HAP-1 (cell line): ENCODE data around the gene ZNF106.
A peak's percentile ranks its signal among the peaks of the same experiment; 100 is the strongest.

Source experiments
- DNase-seq, 2 experiments: peaks; one replicate each; pipeline ENCODE4 v3.0.0-alpha.2; 2016 to 2020; ENCODE audit warnings: low spot score in 2 of 2
- H3K27me3 ChIP-seq: fragments of 250-450 bp; sonication (Bioruptor Pico); 2 replicates; pipeline ENCODE4 v1.5.1; 2020; ENCODE audit warnings: low read depth, mild to moderate bottlenecking, moderate library complexity
- H3K36me3 ChIP-seq: fragments of 250-450 bp; sonication (Bioruptor Pico); replicated peaks from 2 replicates; pipeline ENCODE4 v1.5.1; 2020; ENCODE audit warnings: mild to moderate bottlenecking
- H3K4me1 ChIP-seq: fragments of 250-450 bp; sonication (Bioruptor Pico); 2 replicates; pipeline ENCODE4 v1.5.1; 2020; ENCODE audit warnings: mild to moderate bottlenecking
- H3K4me3 ChIP-seq: fragments of 250-450 bp; sonication (Bioruptor Pico); 2 replicates; pipeline ENCODE4 v1.5.1; 2020; ENCODE audit warnings: mild to moderate bottlenecking, moderate library complexity
- H3K9me3 ChIP-seq: fragments of 250-450 bp; sonication (Bioruptor Pico); 2 replicates; pipeline ENCODE4 v1.5.1; 2020; ENCODE audit warnings: mild to moderate bottlenecking, moderate library complexity
- in situ Hi-C: fragments of 300-500 bp; cut with MboI; formaldehyde crosslinking; loops from 3 replicates; pipeline ENCODE4 v1.14.3; 2020; ENCODE audit warnings: low sequenced_read_pairs, inconsistent platforms, mixed read lengths

The ZNF106 gene

GRCh38 chr15:42408178-42408577 lies 82.8 kb downstream of the ZNF106 start:
- Histone ChIP-seq H3K27me3 (no peaks in the 10 kb centered on the region), H3K4me1 (no peaks in the 10 kb centered on the region), H3K9me3 (no peaks in the 10 kb centered on the region), H3K36me3 (0 out of 2 replicates have a peak, but pooled peaks cover 3% of the 10 kb centered on the region), H3K4me3 (no peak overlapping the region)
- DNase-seq = no peak
- in situ Hi-C loops = no loop called here

- H3K27me3 ChIP-seq = no peaks in the 10 kb centered on the region
- in situ Hi-C loops = no loop called here
- DNase-seq = no peak
- H3K36me3 ChIP-seq = no peaks in the 10 kb centered on the region
- no peaks in the 10 kb centered on the region for H3K4me1 ChIP-seq
- no peaks in the 10 kb centered on the region for H3K9me3 ChIP-seq
- no peak overlapping the region for H3K4me3 ChIP-seq
Observed at GRCh38 chr15:42405863-42406482, 85.0 kb downstream of the ZNF106 start.

DNA sequence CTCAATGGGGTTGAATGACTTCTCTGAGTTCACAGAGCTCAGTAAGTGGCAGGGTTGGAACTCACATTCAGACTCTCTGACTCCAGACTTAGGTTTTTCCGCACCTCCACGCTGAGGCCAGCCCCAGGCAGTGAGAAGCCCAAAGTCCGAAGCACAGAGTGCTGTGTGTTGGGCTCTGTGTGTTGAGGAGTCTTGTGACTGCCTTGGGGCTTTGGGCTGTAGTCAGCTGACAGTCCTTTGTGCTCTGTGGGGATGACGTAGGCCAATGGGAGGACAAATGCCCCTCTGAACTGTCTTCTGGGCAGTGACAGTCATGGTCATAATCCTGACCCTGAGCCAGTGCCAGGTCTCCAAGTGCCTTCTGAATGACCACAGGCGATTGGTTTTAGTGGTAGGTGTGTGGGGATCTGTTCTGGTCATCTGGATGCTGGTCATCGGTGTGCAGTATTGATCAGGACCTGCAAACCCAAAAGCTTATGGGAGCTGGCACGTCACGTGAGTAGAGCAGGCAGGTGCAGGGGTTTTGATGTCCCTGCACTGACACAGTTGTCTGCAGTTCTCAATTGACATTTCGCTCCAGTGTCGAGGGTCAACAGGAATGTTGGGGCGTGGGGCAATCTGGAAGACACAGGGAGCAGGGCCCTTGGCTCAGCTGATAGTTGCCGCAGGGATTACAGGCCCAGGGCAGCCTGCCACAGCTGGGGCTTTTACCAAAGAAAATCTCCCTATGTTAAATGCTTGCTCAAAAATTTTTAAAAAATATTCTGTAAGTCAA lies 86.3 kb downstream of the ZNF106 start:
- Histone ChIP-seq H3K27me3 (no peaks in the 10 kb centered on the region), H3K36me3 (no peaks in the 10 kb centered on the region), H3K4me1 (no peaks in the 10 kb centered on the region), H3K9me3 (no peaks in the 10 kb centered on the region), H3K4me3 (no peak overlapping the region)
- DNase-seq = no peak
- in situ Hi-C loops = no loop called here

- DNase-seq = no peak
- H3K4me3 ChIP-seq = no peak overlapping the region
- no peaks in the 10 kb centered on the region for H3K36me3 ChIP-seq
- no peaks in the 10 kb centered on the region for H3K27me3 ChIP-seq
- in situ Hi-C loops = no loop called here
- no peaks in the 10 kb centered on the region for H3K9me3 ChIP-seq
- no peaks in the 10 kb centered on the region for H3K4me1 ChIP-seq
Observed at GRCh38 chr15:42403389-42403788, 87.6 kb downstream of the ZNF106 start.

DNA sequence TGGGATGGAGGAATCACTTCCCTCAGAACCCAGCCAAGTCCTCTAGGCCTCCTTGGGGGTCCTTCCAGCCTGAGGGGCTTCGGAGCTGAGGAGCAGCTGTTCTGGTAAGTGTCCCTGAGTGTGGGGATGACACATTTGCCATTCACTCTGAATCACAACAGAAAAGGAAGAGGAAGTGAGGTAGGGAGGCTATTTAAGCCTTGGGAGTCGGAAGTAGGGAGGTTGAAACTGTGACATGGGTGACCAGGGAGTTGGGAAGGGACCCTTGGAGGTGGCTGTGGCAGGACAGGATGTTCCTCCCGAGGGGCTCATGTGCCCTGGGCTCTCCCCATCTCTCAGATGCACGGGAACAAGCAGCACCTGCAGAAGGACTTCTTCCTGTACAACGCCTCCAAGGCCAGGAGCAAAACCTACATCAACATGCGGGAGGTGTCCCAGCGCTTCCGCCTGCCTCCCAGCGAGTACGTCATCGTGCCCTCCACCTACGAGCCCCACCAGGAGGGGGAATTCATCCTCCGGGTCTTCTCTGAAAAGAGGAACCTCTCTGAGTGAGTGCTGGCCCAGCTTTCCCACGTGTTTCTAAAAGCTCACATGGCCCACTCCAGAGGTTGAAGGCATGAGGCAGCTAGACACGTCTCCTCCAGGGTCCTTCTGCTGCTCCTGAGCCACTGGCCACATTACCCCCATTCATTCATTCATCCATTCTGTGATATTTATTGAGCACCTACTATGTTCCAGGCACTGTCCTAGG lies 88.3 kb downstream of the ZNF106 start:
- Histone ChIP-seq H3K4me1 (no peaks in the 10 kb centered on the region), H3K9me3 (no peaks in the 10 kb centered on the region), H3K36me3 (no peaks in the 10 kb centered on the region), H3K27me3 (no peaks in the 10 kb centered on the region), H3K4me3 (no peak overlapping the region)
- no peak for DNase-seq
- in situ Hi-C loops = no loop called here

- H3K4me1 ChIP-seq = no peaks in the 10 kb centered on the region
- in situ Hi-C loops = no loop called here
- H3K36me3 ChIP-seq = no peaks in the 10 kb centered on the region
- DNase-seq = no peak
- H3K9me3 ChIP-seq = no peaks in the 10 kb centered on the region
- no peaks in the 10 kb centered on the region for H3K27me3 ChIP-seq
- H3K4me3 ChIP-seq = no peak overlapping the region
Observed at GRCh38 chr15:42401544-42402454, 89.1 kb downstream of the ZNF106 start.

DNA sequence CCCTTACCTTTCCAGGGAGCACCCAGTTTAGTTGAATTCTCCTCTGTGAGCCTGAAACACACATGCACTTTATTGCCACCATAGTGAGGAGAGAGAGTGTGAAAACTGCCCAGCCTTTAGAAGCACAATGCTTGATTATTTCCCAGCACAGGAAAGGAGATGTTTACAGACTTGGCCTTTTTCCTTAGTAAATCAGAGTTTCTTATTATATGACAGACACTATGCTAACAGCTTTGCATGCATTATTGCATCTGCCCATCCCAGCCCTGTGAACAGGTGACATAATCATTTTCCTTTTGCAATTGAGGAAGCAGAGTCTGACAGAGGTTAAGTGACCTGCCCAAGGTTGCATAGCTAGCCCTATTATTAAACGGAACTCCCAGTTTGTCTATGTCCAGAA lies 95.1 kb downstream of the ZNF106 start:
- DNase-seq = no peak
- H3K4me1 ChIP-seq = no peaks in the 10 kb centered on the region
- no peaks in the 10 kb centered on the region for H3K9me3 ChIP-seq
- in situ Hi-C loops = no loop called here
- no peaks in the 10 kb centered on the region for H3K27me3 ChIP-seq
- no peaks in the 10 kb centered on the region for H3K36me3 ChIP-seq
- H3K4me3 ChIP-seq = no peak overlapping the region

DNA sequence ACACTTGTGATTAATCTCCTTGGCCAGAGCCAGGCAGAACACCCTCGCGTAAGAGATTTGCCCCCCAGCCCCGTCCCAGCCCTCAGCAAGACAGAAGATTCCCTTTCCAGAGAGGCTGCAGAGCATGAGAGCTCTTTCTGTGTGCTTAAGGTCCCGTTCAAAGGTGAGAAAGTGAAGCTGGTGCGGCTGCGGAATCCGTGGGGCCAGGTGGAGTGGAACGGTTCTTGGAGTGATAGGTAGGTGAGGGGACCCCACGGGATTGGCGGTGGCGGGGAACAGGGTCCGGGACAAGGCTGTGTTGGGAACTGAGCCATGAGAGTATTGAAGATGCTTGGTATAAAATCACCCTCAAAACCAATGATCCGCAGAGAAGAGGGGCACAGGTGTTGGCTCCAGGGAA lies 96.8 kb downstream of the ZNF106 start:
- no peaks in the 10 kb centered on the region for H3K36me3 ChIP-seq
- in situ Hi-C loops = no loop called here
- no peak for DNase-seq
- no peaks in the 10 kb centered on the region for H3K27me3 ChIP-seq
- no peaks in the 10 kb centered on the region for H3K4me1 ChIP-seq
- H3K4me3 ChIP-seq = no peak overlapping the region
- no peaks in the 10 kb centered on the region for H3K9me3 ChIP-seq

DNA sequence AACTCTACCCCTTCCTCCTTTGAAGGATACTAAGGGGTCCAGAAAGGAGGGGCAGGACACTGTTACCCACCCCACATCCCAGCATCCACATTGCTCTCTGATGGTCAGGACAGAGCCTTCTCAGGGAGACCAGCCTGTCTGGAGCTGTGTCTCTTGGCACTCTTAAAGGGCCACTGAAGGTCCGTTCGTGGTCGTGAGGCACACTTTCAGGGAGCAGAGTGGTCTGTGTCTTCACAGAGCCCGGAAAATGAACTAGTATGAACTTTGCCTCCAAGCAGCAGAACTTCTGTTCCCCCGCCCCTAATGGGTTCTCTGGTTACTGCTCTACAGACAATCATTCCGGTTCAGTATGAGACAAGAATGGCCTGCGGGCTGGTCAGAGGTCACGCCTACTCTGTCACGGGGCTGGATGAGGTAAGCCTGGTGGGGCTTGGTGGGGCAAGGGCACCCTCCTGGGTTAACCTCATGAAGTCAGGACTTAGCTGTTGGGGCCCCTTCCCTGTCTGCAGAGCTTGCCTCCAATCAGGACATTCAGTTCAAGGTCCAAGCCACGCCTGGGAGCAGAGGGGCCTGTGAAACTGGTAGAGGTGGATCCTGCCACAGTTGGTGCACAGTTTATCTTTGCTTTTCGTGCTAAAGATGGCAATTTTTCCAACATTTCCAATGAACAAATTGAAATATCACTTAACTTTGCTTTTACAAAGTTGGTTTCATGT lies 98.5 kb downstream of the ZNF106 start:
- Histone ChIP-seq H3K4me3 (no peak overlapping the region), H3K4me1 (no peaks in the 10 kb centered on the region), H3K9me3 (no peaks in the 10 kb centered on the region), H3K27me3 (no peaks in the 10 kb centered on the region), H3K36me3 (no peaks in the 10 kb centered on the region)
- in situ Hi-C loops = no loop called here
- no peak for DNase-seq

DNA sequence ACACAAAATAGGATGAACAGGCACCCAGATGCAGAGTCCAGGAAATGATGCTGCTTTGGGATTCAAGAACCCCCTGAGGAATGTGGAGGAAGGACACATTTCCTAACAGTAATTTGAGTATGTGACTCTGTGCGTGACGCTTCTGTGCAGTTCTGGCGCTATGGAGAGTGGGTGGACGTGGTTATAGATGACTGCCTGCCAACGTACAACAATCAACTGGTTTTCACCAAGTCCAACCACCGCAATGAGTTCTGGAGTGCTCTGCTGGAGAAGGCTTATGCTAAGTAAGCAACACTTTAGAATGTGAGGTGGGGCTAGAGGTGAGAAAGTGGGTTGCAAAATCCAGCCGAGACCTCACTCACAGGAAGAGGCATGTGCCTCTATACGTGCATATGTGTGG lies 103.3 kb downstream of the ZNF106 start:
- peaks cover 11% of the 10 kb centered on the region for H3K4me1 ChIP-seq
- H3K4me3 ChIP-seq = no peak overlapping the region
- no peaks in the 10 kb centered on the region for H3K9me3 ChIP-seq
- no peaks in the 10 kb centered on the region for H3K27me3 ChIP-seq
- DNase-seq = no peak
- no peaks in the 10 kb centered on the region for H3K36me3 ChIP-seq
- in situ Hi-C loops = no loop called here

GRCh38 chr15:42385980-42386700 lies 104.8 kb downstream of the ZNF106 start:
- H3K4me3 ChIP-seq = no peak overlapping the region
- no peaks in the 10 kb centered on the region for H3K27me3 ChIP-seq
- no peaks in the 10 kb centered on the region for H3K36me3 ChIP-seq
- no peaks in the 10 kb centered on the region for H3K9me3 ChIP-seq
- DNase-seq = no peak
- peaks cover 11% of the 10 kb centered on the region for H3K4me1 ChIP-seq
- in situ Hi-C loops = no loop called here

DNA sequence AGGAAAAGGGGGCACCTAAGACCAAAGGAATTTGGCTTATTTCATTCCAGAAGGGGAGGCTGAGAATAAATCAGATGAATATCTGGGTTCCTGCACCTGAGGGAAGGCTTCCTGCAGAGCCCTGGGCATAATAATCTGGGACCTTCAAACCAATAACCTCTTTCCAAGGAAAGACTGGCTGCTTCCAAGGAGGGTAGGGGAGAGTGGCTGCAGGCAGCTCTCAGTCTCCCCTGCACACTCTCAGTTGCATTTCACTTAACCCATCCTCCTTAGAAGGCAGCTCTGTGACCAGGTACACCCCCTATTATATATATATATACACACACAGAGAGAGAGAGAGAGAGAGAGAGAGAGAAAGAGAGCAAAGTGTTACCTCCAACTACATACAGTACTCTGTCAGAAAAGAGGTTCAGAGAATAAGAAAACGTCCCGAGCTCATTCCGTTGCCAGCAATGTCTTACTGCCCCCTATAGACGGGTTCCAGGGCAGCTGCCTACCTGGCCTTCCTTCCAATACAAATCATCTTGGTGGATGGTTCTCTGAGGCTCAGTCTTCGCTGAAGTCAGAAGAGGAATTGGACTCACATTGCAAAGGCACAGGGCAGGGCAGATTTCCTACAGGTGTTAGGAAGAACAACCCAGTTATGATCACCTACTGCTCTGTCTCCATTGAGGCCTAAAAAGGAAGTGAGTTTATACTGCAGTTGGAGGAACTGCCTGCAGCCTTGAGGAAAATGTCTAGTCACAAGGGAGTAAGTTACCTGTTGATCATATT lies 105.5 kb downstream of the ZNF106 start:
- in situ Hi-C loops = no loop called here
- no peaks in the 10 kb centered on the region for H3K36me3 ChIP-seq
- H3K9me3 ChIP-seq = no peaks in the 10 kb centered on the region
- peaks cover 11% of the 10 kb centered on the region for H3K4me1 ChIP-seq
- H3K4me3 ChIP-seq = no peak overlapping the region
- peak; percentile 75 to 78 for DNase-seq
- no peaks in the 10 kb centered on the region for H3K27me3 ChIP-seq
